A549 treated with CORT108297 at 1 μM for 4 hours (cell line): Measurements from ENCODE around the gene SPATA22. TPM values are rescaled to one million over a fixed set of nuclear protein-coding genes. Genes with fewer than 3 reads are reported as not detected.

Source experiments
- total RNA-seq: library from RNA; stranded (reverse); fragments of 200-300 nt; extraction: Qiagen RNA extraction; gene quantifications from 5 replicates; pipeline ENCODE4 v1.2.3, GENCODE V29; 2022

SPATA22 gene
- total RNA-seq = not detected in 5 replicates

GRCh38 chr17:3471599-3471998 is at the start of gene SPATA22:
Gene SPATA22, minus strand, starts transcription at chr17:3471819. Its CDS starts 2,494 bp downstream, at chr17:3469325.

GRCh38 chr17:3475812-3476610 is 4.4 kb upstream of the SPATA22 start, which contains the start of gene ASPA:
Gene ASPA, plus strand, starts transcription at chr17:3475997. Its CDS starts 163 bp downstream, at chr17:3476160.

DNA sequence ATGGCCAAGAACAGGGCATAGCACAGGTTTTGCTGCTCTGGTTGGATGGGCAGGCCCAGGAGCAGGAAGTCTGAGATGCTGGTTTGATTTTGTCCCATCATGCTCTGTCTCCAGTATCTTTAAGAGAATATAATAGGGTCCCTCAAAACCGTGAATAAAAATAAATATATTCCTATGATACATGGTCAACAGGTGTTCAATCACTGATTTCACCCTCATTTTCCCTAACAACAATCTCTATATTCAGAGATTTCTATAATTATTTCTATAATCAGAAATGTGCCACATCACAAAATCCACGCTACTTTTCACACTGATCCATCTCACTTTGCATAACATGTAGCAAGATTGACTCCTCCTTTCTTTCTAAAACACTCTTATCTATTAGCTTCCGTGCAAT is 37.9 kb downstream of the SPATA22 start, which contains the start of gene OR1E2:
OR1E2 (minus strand) TSS at position 101 of the 400 bp plus-strand sequence; CDS start at position 101, 0 bp downstream.

DNA sequence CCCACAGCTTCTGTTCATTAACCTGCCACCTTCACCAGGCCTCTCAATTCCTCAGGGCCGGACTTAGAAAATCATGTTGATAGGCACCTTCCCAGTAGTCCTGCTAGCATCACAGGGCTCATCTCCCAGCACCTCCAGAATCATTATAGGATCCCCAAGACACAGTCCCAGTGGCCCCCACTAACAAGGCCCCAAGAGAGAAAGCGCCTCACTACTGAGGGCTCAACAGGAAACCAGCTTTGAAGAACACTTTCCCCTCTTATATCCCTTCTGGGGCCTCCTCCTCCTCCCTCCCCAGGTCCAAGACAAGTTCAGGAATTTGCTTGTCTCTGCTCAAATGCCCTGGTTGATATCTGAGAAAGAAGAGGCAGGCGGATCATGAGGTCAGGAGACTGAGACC is 60.5 kb downstream of the SPATA22 start, which contains the start of gene OR3A3:
OR3A3 (plus strand) TSS at position 301 of the 400 bp plus-strand sequence.

GRCh38 chr17:3398310-3398709 is 73.3 kb downstream of the SPATA22 start, which contains the start of gene OR1E1:
Gene OR1E1, minus strand, starts transcription at chr17:3398410. Its CDS starts 0 bp downstream, at chr17:3398410.

Other genes with a start within 250 kb of the SPATA22 start
- gene OR3A1, start 173.5 kb downstream of the SPATA22 start, total RNA-seq = not detected in 5 replicates
- not detected in 5 replicates for gene OR3A2, start 85.5 kb downstream of the SPATA22 start, total RNA-seq
- not detected in 5 replicates for gene OR1E1, start 73.4 kb downstream of the SPATA22 start, total RNA-seq
- not detected in 5 replicates for gene OR3A3, start 60.4 kb downstream of the SPATA22 start, total RNA-seq
- gene OR1E2, start 38.0 kb downstream of the SPATA22 start, total RNA-seq = not detected in 5 replicates
- not detected in 5 replicates for gene ASPA, start 4.2 kb upstream of the SPATA22 start, total RNA-seq
- 0.24 to 0.46 TPM (median 0.37 TPM) in 5 replicates for gene TRPV3, start 86.0 kb upstream of the SPATA22 start, total RNA-seq
- 3.3 to 4.8 TPM (median 4.6 TPM) in 5 replicates for gene TRPV1, start 137.6 kb upstream of the SPATA22 start, total RNA-seq
- 12.3 to 17.5 TPM (median 16.2 TPM) in 5 replicates for gene SHPK, start 164.4 kb upstream of the SPATA22 start, total RNA-seq
- 13.6 to 18.1 TPM (median 15.1 TPM) in 5 replicates for gene CTNS, start 164.9 kb upstream of the SPATA22 start, total RNA-seq
- 267 to 347 TPM (median 336 TPM) in 5 replicates for gene TAX1BP3, start 196.8 kb upstream of the SPATA22 start, total RNA-seq
- 122 to 168 TPM (median 162 TPM) in 5 replicates for gene EMC6, start 197.0 kb upstream of the SPATA22 start, total RNA-seq
- gene P2RX5, start 224.3 kb upstream of the SPATA22 start, total RNA-seq = 18.7 to 25.5 TPM (median 24.7 TPM) in 5 replicates